HG03097 (cell line): Measurements from ENCODE around the gene TIMM10.

ENCODE experiments used
- ATAC-seq: cut with Tn5 transposase; IDR thresholded peaks from one replicate; pipeline ENCODE4 v1.9.1; 2021; ENCODE audit not compliant: unreplicated experiment, low FRiP score

The TIMM10 gene, protein sequence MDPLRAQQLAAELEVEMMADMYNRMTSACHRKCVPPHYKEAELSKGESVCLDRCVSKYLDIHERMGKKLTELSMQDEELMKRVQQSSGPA

DNA sequence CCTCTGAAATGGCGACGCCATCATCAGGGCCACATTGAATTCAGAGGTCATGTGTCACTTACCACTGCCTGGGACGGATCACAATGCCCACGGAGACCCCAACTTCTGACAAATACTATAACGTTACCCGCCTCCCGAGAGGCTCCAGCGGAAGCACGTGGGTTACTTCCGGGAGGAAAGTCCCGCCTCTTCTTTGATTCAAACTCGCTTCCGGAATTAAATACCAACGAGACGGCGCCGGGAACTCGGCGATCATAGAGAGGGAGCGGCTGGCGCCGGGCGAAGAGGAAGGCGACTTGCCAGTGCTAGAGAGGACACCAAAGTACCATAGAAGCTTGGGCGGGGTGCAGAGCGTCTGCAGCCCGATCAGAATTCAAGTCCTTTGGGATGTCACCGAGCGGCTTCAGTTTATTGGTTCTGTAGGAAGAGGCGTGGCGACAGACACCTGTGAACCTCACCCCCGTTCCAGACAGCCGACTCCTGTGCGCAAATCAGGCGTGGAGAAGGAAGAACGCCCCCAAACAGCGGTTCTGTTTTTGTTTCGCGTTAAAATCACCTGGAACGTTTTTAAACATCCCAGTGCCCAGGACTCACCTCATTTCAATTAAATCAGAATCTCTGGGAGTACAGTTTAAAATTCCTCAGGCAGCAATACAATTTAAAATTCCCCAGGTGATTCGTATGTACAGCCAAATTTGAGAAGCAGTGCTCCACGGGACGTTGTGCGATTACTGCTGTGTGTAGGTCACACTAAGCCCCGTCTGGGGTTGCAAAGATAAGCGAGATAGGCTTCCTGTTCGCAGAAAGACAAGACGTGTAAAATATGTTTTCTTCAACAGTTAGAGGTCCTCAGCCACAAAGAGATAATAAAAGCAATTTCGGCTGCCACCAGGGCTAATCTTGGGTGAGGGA is at the start of gene TIMM10:
Gene TIMM10 (minus strand): TSS at position 159 of the 912 bp plus-strand sequence. CDS start 565 bp downstream, outside the sequence.
- ATAC-seq: peak; percentile 98

DNA sequence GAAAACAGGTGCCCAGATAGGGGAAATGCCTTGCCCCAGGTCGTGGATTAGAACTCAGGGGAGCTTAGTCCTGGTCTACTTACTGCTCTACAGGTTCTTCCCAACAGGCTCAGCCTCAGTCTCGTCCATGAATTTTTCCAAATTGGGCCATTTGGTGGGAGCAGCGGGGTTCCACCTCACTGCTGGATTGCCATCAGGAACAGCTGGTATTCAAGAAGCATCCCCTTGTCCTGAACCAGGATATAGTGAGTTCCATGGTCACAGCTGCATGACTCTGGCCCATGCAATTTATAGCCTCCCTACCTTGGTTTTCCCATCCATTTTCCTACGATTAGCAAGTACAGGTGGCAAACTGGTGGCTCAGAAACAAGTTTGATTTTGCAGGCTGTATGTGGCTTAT is 43.5 kb upstream of the TIMM10 start:
- ATAC-seq: no peak

DNA sequence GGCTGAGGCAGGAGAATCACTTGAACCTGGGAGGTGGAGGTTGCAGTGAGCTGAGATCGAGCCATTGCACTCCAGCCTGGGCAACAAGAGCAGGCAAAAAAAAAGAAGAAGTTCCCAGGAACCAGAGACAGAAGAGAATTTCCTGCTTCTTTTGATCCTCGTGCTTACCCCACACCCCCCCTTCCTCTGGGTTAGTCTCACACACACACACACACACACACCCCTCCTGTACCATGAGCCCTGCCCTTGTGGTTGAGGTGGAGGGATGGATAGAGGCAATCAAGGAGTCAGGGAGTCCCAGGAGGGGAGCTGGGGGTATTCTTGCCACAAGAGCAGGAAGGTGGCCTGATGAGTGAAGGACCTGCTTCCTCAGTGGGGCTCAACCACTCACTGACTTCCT is 41.1 kb upstream of the TIMM10 start:
- ATAC-seq: no peak

DNA sequence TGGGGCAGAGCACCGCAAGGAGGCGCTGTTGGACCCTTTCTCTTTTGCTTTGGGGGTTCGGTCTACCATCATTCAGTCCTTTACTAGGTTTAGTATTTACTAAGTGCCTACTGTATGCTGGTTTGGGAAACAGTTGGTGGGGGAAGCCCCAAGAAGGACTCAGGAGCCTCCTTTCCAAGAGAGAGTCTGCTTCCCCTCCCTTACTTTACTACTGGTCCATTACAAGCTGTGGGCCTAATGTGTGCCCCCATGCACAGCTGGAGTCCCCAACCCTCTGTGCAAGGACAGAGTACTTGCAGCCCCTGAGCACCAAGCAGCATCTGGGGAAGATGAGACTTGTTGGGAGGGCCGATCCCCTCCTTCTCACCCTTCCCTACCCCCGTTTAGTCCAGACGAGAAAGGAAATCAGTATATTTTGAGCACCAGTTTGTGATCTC is 37.8 kb upstream of the TIMM10 start:
- ATAC-seq: peak; percentile 3

DNA sequence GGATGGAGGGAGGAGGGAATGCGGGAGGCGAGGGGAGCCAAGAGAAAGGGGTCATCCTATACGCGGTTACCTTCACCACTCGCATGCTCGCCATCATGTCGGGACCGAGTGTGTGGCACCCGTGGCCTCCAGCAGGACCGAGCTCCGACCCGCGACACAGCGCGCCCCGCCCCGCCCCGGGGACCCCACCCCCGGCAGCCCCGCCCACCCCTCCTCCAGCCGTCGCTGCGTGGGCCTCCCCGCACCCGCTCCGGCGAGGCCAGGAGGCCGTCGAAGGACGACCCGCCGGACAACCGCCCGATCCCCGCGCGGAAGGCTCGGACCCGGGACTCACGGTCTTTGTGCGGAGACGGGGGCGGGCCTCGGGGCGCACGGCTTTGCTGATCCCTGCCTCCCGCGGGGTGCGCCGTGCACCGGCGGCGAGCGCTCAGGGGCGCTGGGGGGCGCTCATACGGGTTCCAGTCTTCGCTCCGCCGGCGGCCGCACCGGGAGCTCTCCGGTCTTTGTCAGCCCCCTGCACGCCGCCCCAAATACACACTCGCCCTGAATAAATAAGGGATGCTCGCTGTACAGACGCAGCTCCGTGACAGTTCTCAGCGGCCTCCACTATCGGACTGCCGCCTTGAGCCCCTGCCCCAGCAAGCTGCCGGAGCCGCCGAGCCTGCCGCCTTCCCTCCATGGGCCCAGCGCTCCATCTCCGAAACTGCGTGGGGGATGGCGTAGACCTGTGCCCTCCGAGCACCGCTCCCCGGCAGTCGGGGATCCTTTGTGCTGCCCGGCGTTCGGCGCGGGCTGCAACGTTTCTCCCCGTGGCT is 37.2 kb upstream of the TIMM10 start, which contains the start of gene UBE2L6:
Gene UBE2L6 (minus strand): TSS at position 158 of the 815 bp plus-strand sequence. CDS start 61 bp downstream, at position 97.
- ATAC-seq: peak; percentile 51

DNA sequence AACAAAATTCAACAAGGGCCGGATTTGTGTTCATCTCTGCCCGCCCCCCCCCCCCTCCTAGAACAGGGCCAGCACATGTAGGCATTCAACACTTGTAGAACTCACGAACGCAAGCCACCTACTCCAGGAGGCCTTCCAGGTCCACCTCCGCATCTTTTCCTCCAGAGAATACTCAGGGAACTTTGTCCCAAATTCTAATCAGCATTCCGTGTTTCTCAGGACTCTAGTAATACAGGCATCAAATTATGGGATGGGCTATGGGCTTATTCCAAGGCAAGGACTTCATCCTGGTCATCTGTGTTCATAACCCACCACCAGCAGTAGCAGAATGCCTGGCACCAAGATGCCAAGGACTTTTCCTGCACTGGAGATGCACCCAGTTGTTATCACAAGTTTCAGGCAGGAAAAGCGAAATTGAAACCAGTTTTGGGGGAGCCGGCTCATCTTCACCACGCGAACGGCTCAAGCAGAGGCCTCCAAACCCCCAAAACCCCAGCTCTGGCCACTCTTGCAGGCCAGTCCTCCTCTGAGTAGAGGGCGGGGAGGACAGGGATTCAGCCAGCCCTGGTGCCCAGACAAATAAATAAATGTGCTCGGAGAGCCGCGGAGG is 36.5 kb upstream of the TIMM10 start:
- no peak for ATAC-seq

DNA sequence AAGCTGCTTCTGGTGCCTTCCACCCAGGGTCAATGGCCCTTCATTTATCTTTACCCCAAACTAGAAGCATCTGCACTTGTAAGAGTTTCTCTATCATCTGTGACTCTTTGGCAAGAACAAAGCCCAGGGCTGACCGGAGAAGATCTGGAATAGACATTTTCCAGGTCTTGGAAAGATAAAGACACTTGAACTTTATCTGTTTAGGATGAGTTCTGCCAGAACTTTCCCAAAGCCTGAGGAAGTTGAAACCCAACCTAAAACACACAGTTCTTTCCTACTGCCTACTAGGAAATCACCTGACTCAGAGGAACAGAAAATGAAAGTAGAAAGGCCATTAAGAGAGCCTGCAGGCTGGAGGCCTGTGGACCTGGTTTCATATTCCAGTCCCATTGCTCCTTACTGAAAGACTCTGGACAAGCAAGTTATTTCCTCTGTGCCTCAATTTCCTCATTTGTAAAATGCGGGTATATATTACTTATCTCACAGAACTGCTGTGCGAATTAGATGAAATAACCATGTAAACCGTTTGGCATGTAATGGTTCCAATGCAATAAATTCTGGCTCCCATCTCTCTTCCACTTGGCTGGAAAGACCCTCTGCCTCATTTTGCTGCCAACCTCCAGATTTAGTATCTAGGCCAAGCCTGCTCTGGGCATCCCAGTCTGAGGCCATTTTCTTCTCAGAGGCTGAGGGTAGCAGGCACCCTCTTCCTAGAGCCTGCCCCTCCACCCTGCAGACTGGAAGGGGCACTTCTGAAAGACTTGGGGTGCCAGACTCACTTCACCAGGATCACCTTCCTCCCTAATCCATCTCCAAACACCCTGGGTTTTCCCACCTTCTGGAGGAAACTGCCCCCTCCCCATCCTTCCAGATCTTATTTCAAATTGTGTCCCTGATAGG is 35.7 kb upstream of the TIMM10 start:
- peak; percentile 64 for ATAC-seq

DNA sequence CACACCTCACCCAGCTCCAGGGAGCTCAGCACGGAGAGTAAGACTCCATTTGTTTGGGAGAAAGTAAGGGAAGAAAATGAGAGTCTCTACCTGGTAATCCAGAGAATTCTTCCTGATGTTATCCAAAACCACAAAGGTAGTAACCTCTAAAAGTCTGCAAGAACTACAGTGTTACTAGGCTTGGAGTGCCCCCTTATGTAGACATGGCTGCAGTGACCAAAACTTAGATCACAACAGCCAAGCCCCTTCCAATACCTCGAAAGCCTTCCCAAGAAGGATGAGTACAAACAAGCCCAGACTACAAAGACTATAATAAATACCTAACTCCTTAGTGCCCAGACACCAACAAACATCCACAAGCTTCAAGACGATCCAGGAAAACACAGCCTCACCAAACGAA is 32.0 kb upstream of the TIMM10 start:
- ATAC-seq: no peak

DNA sequence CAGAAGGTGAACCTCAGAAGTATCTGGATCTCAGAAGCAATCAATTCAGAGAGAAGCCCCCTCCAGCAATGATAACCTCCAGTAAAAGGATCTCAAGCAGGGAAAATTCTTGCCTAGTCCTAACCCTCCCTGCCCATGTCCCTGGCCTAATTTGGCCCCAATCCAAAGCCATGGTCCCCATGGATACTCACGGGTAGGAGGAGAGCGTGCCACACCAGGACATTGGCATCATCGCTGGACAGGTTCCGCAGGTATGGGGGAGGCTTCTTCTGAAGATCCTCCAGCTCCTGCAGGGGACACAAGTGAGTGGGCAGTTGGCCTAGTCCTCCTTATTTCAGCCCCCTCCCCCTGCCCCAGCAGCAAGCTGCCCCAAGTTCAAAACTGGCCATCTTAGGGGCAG is 29.6 kb upstream of the TIMM10 start:
- ATAC-seq: no peak

DNA sequence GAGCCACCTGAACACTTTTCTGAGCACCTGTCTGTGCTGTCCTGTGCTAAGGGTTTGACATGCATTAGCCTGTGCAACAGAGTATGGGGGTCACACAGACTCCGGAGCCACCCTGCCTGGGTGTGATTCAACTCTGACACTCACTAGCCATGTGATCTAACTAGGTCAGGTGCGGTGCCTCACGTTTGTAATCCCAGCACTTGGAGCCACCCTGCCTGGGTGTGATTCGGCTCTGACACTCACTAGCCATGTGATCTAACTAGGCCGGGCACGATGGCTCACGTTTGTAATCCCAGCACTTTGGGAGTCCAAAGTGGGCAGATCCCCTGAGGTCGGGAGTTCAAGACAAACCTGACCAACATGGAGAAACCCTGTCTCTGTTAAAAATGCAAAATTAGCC is 25.5 kb upstream of the TIMM10 start:
- no peak for ATAC-seq

DNA sequence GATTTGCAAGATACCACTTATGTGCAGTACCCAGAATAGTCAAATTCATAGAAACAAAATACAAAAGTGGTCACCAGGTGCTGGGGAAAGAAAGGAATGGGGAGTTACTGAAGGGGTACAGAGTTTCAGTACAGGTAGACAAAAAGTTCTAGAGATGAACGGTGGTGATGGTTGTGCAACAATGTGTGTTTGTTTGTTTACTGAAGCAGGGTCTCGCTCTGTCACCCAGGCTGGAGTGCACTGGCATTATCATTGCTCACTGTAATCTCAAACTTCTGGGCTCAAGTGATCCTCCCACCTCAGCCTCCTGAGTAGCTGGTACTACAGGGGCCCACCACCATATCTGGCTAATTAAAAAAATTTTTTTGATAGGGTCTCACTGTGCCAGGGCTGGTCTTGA is 24.8 kb upstream of the TIMM10 start:
- ATAC-seq: no peak

DNA sequence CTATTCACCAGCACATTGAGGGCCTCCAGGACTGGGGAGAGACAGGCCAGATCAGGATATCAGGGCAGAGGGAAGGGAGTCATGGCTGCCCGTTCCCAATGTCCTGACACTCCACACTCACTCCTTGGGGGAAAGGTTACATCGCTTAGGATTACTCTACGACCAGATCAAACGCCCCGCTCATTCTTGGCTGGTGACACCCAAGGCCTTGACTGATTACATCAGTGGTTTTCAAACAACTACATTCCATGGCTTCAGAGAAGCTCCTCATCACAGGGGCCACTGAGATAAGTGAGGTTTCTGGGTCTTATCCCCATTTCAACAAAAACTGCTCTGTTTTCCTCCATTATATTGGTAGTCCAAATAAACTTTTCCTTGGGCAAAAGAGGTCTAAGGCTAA is 21.9 kb upstream of the TIMM10 start:
- no peak for ATAC-seq

DNA sequence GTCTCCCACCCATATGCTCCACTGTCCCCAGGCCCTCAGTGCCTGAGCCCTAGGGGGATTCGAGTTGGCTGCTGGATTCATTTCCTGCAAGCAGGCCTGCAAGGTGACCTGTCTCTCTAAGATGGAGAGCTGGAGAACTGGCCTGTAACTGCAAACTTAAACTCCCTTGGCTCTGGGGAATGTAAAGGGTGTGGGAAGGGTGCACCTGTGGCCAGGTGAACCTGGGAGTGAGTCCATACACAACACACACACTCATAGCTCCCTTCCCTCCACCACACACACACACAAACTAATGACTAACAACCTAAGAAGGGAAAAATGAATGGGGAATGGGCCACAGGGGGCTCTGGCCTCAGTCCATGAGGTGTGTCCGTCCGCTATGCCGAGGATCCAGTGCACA is 21.4 kb upstream of the TIMM10 start:
- ATAC-seq: no peak

DNA sequence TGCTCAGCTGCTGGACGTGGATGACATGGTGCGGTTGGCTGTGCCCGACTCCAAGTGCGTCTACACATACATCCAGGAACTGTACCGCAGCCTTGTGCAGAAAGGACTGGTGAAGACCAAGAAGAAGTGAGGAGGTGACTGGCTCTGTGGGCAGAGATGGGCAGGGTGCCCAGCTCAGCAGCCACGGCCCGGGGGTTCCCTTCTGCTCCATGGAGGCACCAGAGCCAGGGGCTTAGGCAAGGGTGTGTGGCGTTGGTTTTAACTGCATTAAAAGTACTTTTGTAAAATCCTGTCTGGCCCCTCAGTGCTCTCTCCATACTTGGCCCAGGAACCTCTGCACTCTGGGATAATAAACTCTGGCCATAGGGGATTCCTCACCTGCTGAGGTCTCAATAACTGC is 19.4 kb upstream of the TIMM10 start:
- no peak for ATAC-seq

DNA sequence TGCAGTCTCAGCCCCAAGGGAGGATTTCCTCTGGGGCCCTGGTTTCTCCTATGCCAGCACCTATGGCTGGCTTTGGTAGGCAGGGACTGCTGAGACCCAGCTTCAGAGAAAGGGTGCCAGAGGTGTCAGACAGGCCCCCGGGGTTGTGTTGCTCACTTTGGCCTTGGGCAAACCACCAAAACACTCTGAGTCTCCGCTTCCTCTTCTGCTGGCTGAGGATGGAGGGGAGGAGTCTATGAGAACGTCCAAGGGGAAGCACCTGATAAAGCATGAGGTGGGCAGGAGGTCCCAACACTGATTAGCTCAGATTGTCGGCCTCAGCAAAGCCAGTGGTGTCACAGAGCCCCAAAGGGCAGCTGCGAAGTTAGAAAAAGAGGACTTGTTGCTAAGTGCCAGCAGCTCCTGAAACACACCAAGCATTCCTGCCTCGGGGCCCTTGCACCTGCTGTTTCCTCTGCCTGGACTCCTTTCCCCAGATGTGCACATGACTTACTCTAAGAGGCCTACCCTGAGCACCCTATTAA is 17.4 kb upstream of the TIMM10 start:
- ATAC-seq: peak; percentile 50

DNA sequence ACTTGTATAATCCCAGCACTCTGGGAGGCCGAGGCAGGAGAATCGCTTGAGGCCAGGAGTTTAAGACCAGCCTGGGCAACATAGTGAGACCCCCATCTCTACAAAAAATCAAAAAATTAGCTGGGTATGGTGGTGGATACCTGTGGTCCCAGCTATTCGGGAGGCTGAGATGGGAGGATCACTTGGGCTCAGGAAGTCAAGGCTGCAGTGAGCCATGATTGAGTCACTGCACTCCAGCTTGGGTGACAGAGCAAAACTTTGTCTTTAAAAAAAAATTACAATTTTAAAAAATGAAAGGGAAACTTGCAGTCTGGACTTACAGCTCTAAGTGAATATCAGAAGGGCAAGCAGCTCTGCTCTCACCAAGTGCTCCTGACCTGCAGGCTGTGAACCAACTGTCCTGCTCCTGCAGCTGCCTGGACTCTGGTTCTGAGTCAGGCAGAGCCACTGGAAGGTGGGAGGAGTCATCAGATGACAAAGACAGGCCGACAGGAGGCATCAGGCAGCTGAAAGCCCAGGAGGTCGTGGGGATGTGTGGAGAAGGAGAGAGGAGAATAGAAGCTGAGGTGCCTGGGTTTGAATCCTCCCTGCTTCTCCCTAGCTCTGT is 16.4 kb upstream of the TIMM10 start:
- ATAC-seq: no peak

DNA sequence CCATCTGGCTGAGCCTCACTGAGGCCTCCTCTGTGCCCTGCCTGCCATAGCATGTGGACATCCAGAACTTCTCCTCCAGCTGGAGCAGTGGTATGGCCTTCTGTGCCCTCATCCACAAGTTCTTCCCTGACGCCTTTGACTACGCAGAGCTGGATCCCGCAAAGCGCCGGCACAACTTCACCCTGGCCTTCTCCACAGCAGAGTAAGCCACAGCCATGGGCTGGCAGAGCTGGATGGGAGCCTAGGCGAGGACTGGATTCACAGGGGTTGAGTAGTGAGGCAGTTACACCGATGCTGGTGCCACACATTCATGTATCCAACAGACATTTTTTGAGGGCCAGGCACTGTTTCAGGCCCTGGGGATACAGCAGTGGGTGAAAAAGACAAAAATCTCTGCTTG is 15.9 kb upstream of the TIMM10 start:
- no peak for ATAC-seq

DNA sequence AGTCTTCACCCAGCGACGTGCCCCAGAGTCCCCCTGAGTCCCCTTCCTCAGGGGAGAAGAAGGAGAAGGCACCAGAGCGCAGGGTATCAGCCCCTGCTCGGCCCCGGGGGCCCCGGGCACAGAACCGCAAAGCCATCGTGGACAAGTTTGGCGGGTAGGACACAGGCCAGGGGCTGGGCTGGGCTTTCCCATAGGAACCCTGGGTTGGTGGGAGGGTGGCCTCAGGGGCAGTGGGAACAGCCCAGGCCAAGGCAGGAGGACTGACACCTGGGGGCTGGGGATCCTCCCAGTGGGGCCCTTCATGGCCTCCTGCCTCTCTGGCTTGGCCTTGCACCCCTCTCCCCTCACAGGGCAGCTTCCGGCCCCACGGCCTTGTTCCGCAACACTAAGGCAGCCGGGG is 15.3 kb upstream of the TIMM10 start:
- no peak for ATAC-seq

DNA sequence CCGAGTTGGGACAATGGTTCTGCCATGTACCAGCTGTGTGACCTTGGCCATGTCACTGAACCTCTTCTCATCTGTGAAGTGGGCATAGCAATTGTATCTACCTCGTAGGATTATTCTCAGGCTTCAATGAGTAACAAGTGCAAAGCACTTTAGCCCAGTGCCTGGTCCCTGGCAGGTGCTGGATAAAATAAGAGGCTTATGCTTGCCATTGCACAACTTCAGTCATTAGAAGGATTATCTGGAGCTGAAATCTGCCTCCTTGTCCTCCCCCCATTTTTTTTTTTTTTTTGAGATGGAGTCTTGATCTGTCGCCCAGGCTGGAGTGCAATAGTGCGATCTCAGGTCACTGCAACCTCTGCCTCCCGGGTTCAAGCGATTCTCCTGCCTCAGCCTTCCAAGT is 14.0 kb upstream of the TIMM10 start:
- ATAC-seq: no peak
